Rectal smooth muscle tissue (tissue), 1 donor: Measurements from ENCODE around the gene CLDN2.
"Not testable (repeated sequence)": the region's sequence is repeated elsewhere in the genome, so short reads cannot be mapped to it uniquely, and the experiment has no call there.

Experiments used
- H3K27ac ChIP-seq: one replicate; pipeline ENCODE4 v1.7.0; 2013; ENCODE audit warnings: low read depth, low read length, inconsistent platforms
- H3K27me3 ChIP-seq: one replicate; pipeline ENCODE4 v1.7.0; 2013; ENCODE audit warnings: low read length; ENCODE audit not compliant: control insufficient read depth, insufficient read depth
- H3K36me3 ChIP-seq: one replicate; pipeline ENCODE4 v1.7.0; 2013; ENCODE audit warnings: low read length; ENCODE audit not compliant: control insufficient read depth, insufficient read depth
- H3K4me1 ChIP-seq: one replicate; pipeline ENCODE4 v1.7.0; 2013; ENCODE audit warnings: low read length; ENCODE audit not compliant: control insufficient read depth, insufficient read depth
- H3K4me3 ChIP-seq: one replicate; pipeline ENCODE4 v1.7.0; 2013; ENCODE audit warnings: low read length
- H3K9ac ChIP-seq: one replicate; pipeline ENCODE4 v1.7.0; 2013; ENCODE audit warnings: low read length

CLDN2 gene

GRCh38 chrX:106952089-106952488 lies 31.9 kb downstream of the CLDN2 start:
- no peak overlapping the region for H3K9ac ChIP-seq
- H3K27me3 ChIP-seq: no peaks in the 10 kb centered on the region
- no peaks in the 10 kb centered on the region for H3K36me3 ChIP-seq
- H3K4me3 ChIP-seq: no peak overlapping the region
- no peak overlapping the region for H3K27ac ChIP-seq
- no peaks in the 10 kb centered on the region for H3K4me1 ChIP-seq

GRCh38 chrX:106952538-106952937 lies 32.3 kb downstream of the CLDN2 start:
- Histone ChIP-seq H3K27me3 (no peaks in the 10 kb centered on the region), H3K9ac (no peak overlapping the region), H3K36me3 (no peaks in the 10 kb centered on the region), H3K4me3 (no peak overlapping the region), H3K27ac (no peak overlapping the region), H3K4me1 (no peaks in the 10 kb centered on the region)

- no peaks in the 10 kb centered on the region for H3K27me3 ChIP-seq
- no peak overlapping the region for H3K4me3 ChIP-seq
- H3K4me1 ChIP-seq: no peaks in the 10 kb centered on the region
- no peak overlapping the region for H3K27ac ChIP-seq
- H3K36me3 ChIP-seq: no peaks in the 10 kb centered on the region
- no peak overlapping the region for H3K9ac ChIP-seq
Measured at GRCh38 chrX:106952988-106953387, 32.8 kb downstream of the CLDN2 start.

GRCh38 chrX:106954041-106954440 lies 33.8 kb downstream of the CLDN2 start:
- Histone ChIP-seq H3K4me1 (no peaks in the 10 kb centered on the region), H3K27ac (no peak overlapping the region), H3K36me3 (no peaks in the 10 kb centered on the region)

GRCh38 chrX:106955004-106955772 lies 35.0 kb downstream of the CLDN2 start:
- H3K36me3 ChIP-seq: no peaks in the 10 kb centered on the region
- H3K27me3 ChIP-seq: no peaks in the 10 kb centered on the region
- H3K4me1 ChIP-seq: no peaks in the 10 kb centered on the region
- H3K9ac ChIP-seq: no peak overlapping the region
- no peak overlapping the region for H3K4me3 ChIP-seq
- H3K27ac ChIP-seq: no peak overlapping the region

More at GRCh38 chrX:106954041-106954440, 33.8 kb downstream of the CLDN2 start:
- Histone ChIP-seq H3K4me3 (no peak overlapping the region), H3K27me3 (no peaks in the 10 kb centered on the region), H3K9ac (no peak overlapping the region)

- H3K36me3 ChIP-seq: no peaks in the 10 kb centered on the region
- no peak overlapping the region for H3K4me3 ChIP-seq
- no peaks in the 10 kb centered on the region for H3K27me3 ChIP-seq
- H3K4me1 ChIP-seq: no peaks in the 10 kb centered on the region
- H3K27ac ChIP-seq: no peak overlapping the region
- no peak overlapping the region for H3K9ac ChIP-seq
Measured at GRCh38 chrX:106957856-106958255, 37.7 kb downstream of the CLDN2 start.

- Histone ChIP-seq H3K36me3 (no peaks in the 10 kb centered on the region), H3K27me3 (no peaks in the 10 kb centered on the region), H3K4me1 (no peaks in the 10 kb centered on the region), H3K4me3 (no peak overlapping the region), H3K9ac (no peak overlapping the region), H3K27ac (no peak overlapping the region)
Measured at GRCh38 chrX:106959901-106960300, 39.7 kb downstream of the CLDN2 start.

- no peaks in the 10 kb centered on the region for H3K4me1 ChIP-seq
- H3K4me3 ChIP-seq: no peak overlapping the region
- H3K27ac ChIP-seq: no peak overlapping the region
- H3K27me3 ChIP-seq: no peaks in the 10 kb centered on the region
- no peak overlapping the region for H3K9ac ChIP-seq
- no peaks in the 10 kb centered on the region for H3K36me3 ChIP-seq
Measured at GRCh38 chrX:106963111-106963510, 42.9 kb downstream of the CLDN2 start.

GRCh38 chrX:106964290-106964689 lies 44.1 kb downstream of the CLDN2 start:
- no peak overlapping the region for H3K27ac ChIP-seq
- no peaks in the 10 kb centered on the region for H3K4me1 ChIP-seq
- H3K9ac ChIP-seq: no peak overlapping the region
- H3K4me3 ChIP-seq: no peak overlapping the region
- H3K27me3 ChIP-seq: no peaks in the 10 kb centered on the region
- no peaks in the 10 kb centered on the region for H3K36me3 ChIP-seq

GRCh38 chrX:106966547-106966946 lies 46.3 kb downstream of the CLDN2 start:
- H3K36me3 ChIP-seq: not testable (repeated sequence)

GRCh38 chrX:106972896-106973295 lies 52.7 kb downstream of the CLDN2 start:
- Histone ChIP-seq H3K36me3 (no peaks in the 10 kb centered on the region), H3K27ac (no peak overlapping the region), H3K9ac (no peak overlapping the region), H3K4me1 (no peaks in the 10 kb centered on the region), H3K4me3 (no peak overlapping the region), H3K27me3 (no peaks in the 10 kb centered on the region)

More at GRCh38 chrX:106966547-106966946, 46.3 kb downstream of the CLDN2 start:
- not testable (repeated sequence) for H3K4me3 ChIP-seq, H3K9ac ChIP-seq, H3K27ac ChIP-seq, H3K27me3 ChIP-seq, H3K4me1 ChIP-seq

- Histone ChIP-seq H3K27ac (no peak overlapping the region), H3K27me3 (no peaks in the 10 kb centered on the region), H3K4me1 (no peaks in the 10 kb centered on the region), H3K36me3 (no peaks in the 10 kb centered on the region), H3K4me3 (no peak overlapping the region), H3K9ac (no peak overlapping the region)
Measured at GRCh38 chrX:106973433-106974149, 53.4 kb downstream of the CLDN2 start.

GRCh38 chrX:106976416-106976815 lies 56.2 kb downstream of the CLDN2 start:
- no peaks in the 10 kb centered on the region for H3K27me3 ChIP-seq
- no peak overlapping the region for H3K4me3 ChIP-seq
- H3K9ac ChIP-seq: no peak overlapping the region
- no peak overlapping the region for H3K27ac ChIP-seq
- no peaks in the 10 kb centered on the region for H3K36me3 ChIP-seq
- H3K4me1 ChIP-seq: no peaks in the 10 kb centered on the region
